Ovary (tissue), 3 donors: ENCODE data around the gene OOSP2.

ENCODE experiments used
- EP300 ChIP-seq: sonication (generic); formaldehyde crosslinking; IDR thresholded peaks from one replicate; pipeline ENCODE4 v1.6.1; 2017; ENCODE audit warnings: antibody characterized with exemption
- POLR2A ChIP-seq: fragments of 450-650 bp; IDR thresholded peaks from one replicate; pipeline ENCODE4 v1.6.1; 2017; ENCODE audit warnings: antibody characterized with exemption, mild to moderate bottlenecking, moderate library complexity
- TF ChIP-seq, protein P1 (sequence below), 3 donors: fragments of 450-650 bp in 2 of 3; fragments of 200-600 bp in 1 of 3; IDR thresholded peaks; one replicate each; pipeline versions ENCODE4 v1.5.1 to v1.8.0; 2016 to 2022; ENCODE audit warnings: antibody characterized with exemption in 3 of 3, mild to moderate bottlenecking in 1 of 3
- donor health status: DM: no; HTN: no; CAD: no.

GRCh38 chr11:60065801-60066200, 25.6 kb downstream of the OOSP2 start:
- TF ChIP-seq, protein P1, sequence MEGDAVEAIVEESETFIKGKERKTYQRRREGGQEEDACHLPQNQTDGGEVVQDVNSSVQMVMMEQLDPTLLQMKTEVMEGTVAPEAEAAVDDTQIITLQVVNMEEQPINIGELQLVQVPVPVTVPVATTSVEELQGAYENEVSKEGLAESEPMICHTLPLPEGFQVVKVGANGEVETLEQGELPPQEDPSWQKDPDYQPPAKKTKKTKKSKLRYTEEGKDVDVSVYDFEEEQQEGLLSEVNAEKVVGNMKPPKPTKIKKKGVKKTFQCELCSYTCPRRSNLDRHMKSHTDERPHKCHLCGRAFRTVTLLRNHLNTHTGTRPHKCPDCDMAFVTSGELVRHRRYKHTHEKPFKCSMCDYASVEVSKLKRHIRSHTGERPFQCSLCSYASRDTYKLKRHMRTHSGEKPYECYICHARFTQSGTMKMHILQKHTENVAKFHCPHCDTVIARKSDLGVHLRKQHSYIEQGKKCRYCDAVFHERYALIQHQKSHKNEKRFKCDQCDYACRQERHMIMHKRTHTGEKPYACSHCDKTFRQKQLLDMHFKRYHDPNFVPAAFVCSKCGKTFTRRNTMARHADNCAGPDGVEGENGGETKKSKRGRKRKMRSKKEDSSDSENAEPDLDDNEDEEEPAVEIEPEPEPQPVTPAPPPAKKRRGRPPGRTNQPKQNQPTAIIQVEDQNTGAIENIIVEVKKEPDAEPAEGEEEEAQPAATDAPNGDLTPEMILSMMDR (IDR thresholded peaks at IDR 0.05) = no peak
- no peak for TF ChIP-seq EP300
- no peak for TF ChIP-seq POLR2A
